GM19463 (cell line): ENCODE results near the gene ENDOU.

Experiments used
- ATAC-seq: cut with Tn5 transposase; IDR thresholded peaks from one replicate; pipeline ENCODE4 v1.9.1; 2021; ENCODE audit warnings: mild to moderate bottlenecking, moderate library complexity; ENCODE audit not compliant: unreplicated experiment

Gene ENDOU

GRCh38 chr12:47757840-47758583 is 32.7 kb upstream of the ENDOU start:
- no peak for ATAC-seq

GRCh38 chr12:47757364-47757839 is 32.1 kb upstream of the ENDOU start:
- no peak for ATAC-seq

GRCh38 chr12:47755655-47756562 is 30.6 kb upstream of the ENDOU start:
- ATAC-seq, result peak; percentile 63

- ATAC-seq, result peak; percentile 13
These were observed 29.6 kb upstream of the ENDOU start for GRCh38 chr12:47754881-47755280.

GRCh38 chr12:47754126-47754525 is 28.8 kb upstream of the ENDOU start:
- no peak for ATAC-seq

- peak; percentile 28 for ATAC-seq
These were observed 28.0 kb upstream of the ENDOU start for GRCh38 chr12:47753021-47754001.

- ATAC-seq, result no peak
These were observed 27.3 kb upstream of the ENDOU start for GRCh38 chr12:47752552-47752951.

- ATAC-seq, result no peak
These were observed 26.8 kb upstream of the ENDOU start for GRCh38 chr12:47752121-47752520.

- no peak for ATAC-seq
These were observed 26.3 kb upstream of the ENDOU start for GRCh38 chr12:47751561-47751960.

- ATAC-seq, result no peak
These were observed 25.7 kb upstream of the ENDOU start for GRCh38 chr12:47750916-47751470.

GRCh38 chr12:47750229-47750798 is 25.0 kb upstream of the ENDOU start:
- no peak for ATAC-seq

- ATAC-seq, result no peak
These were observed 23.6 kb upstream of the ENDOU start for GRCh38 chr12:47748899-47749298.

GRCh38 chr12:47748507-47748828 is 23.2 kb upstream of the ENDOU start:
- no peak for ATAC-seq

- no peak for ATAC-seq
These were observed 22.6 kb upstream of the ENDOU start for GRCh38 chr12:47747596-47748506.

- ATAC-seq, result peak; percentile 61
These were observed 21.8 kb upstream of the ENDOU start for GRCh38 chr12:47747126-47747525.

GRCh38 chr12:47746523-47746922 is 21.2 kb upstream of the ENDOU start:
- ATAC-seq, result no peak

- no peak for ATAC-seq
These were observed 20.8 kb upstream of the ENDOU start for GRCh38 chr12:47746073-47746472.

GRCh38 chr12:47745485-47746041 is 20.3 kb upstream of the ENDOU start:
- no peak for ATAC-seq
